GM21390 (cell line): Measurements from ENCODE around the gene CPPED1.

Experiments
- ATAC-seq: cut with Tn5 transposase; IDR thresholded peaks from one replicate; pipeline ENCODE4 v1.9.1; 2021; ENCODE audit not compliant: unreplicated experiment

CPPED1 gene

GRCh38 chr16:12653820-12654392, 149.8 kb downstream of the CPPED1 start:
- ATAC-seq, result no peak

DNA sequence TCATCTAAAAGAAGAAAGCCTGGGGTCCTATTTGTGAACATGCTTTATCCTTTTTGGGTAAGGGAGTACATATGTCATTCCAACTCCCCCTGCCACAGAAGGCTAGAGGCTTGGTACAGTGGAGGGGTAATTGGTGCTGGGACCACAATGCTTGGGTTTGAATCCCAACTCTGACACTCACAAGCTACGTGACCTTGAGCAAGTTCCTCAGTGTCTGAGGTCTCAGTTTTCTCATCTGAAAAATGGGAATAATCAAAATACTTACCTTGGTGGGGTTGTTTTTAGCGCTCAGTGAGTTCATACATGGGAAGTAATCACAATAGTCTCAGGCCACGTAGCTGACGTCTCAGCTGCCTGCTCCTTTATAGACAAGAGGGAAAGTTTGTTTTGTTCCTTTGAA, 150.8 kb downstream of the CPPED1 start:
- ATAC-seq, result no peak

DNA sequence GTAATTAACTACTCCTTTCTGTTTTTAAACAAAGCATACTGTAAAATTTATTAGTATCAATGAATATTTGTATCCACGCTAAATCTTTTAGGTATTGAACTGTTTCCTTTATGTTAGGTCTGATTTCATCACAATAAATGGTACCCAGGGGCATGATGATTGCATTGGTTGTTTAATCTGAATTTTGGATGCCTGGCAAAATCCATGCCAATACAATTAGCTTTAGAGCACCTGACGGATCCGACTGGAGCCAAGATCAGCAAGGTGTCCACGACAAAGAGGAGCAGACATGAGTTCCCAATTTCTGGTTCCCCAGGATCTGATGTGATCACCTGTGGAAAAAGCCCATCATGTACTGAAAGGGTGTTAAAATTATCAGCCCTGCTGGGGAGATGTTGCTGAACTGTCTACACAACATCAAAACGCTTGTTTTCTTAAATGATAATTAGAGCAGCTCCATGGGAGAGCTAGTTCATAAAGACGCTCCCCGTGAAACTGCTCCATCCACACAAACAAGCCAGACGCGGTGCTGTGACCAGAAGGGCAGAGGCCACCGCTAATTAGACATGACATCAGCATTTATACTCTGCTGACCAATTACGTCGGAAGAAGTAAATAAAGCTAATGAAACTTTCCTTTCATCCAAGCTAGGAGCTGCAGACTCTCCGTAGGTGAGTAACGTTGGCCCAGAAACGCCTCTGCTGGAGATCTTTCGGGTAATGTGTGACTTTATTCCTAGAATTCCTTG, 151.7 kb downstream of the CPPED1 start:
- no peak for ATAC-seq

GRCh38 chr16:12649356-12649755, 154.3 kb downstream of the CPPED1 start:
- no peak for ATAC-seq

DNA sequence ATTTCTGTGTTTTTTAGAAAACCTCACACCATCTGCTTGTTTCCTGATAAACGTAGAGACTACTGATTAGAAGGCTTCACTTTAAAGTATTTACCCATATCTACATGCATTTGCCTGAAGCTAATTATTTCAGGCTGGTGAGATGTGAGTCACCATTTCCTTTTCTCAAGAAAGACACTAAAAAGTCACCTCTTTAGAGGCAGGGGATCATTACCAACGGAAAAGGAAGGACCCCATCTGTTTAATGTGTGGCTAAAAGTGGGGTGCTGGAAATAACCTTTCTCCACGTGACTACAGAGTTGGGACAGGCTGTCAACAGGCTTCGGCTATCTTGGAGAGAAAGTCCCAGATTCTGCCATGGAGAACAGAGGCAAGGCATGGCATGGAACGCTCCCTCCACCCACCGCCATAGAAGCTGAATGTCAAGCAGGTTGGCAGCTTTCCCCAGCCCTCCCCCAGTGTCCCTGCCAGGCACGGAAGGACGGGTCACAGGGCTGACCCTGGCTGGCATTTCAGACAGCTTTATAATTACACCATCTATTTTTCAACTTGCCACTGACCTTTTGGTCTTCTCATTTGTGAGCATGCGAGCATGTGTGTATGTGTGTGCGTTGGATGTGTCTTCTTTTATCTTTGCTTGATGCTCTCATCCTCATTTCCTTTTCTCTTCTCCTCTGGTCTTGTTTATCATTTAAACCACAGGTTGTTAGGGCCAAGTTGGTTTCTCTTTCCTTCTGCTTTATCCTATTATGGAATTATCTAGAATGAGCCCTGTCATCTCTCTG, 157.0 kb downstream of the CPPED1 start:
- no peak for ATAC-seq

DNA sequence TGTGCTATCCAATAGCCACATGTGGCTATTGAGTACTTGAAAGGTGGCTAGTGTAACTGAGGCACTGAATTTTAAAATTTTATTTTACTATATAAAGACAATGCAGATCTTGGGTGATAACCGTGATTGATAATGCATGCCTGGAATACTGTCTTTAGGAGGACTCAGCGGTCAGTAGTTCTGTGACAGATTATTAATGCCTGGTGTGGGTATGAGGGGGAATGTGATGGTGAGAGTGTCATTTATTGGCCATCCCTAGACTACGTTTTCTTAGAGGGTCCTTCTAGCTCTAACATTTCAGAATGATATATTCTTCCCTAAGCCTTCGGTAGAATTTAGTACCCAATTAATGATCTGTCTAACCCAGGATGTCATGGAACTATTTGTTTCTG, 157.6 kb downstream of the CPPED1 start:
- ATAC-seq, result no peak

DNA sequence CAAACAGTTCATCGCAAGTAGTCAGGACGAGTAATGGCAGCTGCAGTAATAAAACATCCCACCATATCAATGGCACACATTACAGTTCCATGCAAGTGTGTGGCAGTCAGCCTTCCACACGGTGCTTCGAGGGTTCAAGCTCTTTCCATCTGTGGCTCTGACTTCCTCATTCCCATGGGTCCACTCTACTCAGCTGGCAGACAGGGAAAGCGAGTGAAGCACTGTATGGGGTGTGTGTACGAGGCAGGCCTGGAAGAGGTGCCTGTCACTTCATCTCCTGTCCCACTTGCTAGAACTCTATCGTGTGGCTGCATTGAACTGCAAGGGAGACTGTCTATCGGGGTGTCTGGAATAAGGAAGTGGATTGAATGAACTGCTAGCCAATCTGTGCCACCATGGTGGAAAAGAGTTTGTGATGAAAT, 160.6 kb downstream of the CPPED1 start:
- ATAC-seq, result no peak

DNA sequence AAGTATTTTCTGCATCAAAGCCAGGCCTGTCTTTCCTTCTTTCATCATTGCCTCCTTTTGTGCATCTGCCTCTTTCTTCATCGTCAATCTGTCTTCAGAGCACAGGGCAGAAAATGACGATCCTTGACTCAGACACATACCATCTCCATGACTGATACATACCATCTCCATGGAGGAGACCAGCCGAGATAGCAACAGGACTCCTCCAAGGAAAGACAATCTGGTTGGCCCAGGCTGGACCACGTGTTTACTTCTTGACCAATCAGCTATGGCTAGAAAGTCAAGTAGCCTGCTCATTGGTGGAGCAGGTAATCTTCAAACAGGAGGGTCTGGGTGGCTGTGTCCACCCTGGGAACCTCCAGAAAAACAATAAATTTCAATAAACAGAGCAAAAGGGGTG, 164.6 kb downstream of the CPPED1 start:
- ATAC-seq, result no peak

GRCh38 chr16:12637002-12637401, 166.7 kb downstream of the CPPED1 start:
- ATAC-seq, result no peak

DNA sequence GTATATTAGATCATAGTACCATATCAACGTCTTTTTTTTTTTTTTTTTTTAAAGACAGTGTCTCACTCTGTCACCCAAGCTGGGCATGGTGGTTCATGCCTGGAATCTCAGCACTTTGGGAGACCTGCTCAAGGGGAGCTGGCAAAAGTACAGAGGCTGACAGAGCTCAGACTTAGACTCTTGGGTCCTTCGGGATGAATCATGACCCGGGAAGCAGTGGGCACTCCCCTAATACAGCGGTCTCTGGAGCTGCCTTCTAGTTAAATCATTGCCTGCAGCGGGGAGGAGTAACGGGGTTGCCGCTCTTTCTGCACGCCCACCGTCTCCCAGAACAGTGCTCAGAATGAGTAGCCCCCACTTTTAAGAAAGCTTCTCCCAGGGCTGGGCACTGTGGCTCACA, 174.4 kb downstream of the CPPED1 start:
- no peak for ATAC-seq

GRCh38 chr16:12628536-12628935, 175.2 kb downstream of the CPPED1 start:
- ATAC-seq, result no peak

DNA sequence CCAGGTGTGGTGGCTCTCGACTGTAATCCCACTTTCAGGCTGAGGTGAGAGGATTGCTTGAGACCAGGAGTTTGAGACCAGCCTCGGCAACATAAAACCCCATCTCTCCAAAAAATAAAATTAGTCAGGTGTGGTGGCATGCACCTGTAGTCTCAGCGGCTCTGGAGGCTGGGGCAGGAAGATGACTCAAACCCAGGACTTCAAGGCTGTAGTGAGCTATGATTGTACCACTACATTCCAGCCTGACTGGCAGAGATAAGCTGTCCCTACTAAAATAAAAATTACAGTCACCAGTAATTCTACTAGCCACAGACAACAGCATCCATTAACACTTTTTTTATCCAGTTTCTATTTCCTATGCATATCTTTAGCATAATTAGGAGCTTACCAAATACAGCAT, 176.3 kb downstream of the CPPED1 start:
- no peak for ATAC-seq

DNA sequence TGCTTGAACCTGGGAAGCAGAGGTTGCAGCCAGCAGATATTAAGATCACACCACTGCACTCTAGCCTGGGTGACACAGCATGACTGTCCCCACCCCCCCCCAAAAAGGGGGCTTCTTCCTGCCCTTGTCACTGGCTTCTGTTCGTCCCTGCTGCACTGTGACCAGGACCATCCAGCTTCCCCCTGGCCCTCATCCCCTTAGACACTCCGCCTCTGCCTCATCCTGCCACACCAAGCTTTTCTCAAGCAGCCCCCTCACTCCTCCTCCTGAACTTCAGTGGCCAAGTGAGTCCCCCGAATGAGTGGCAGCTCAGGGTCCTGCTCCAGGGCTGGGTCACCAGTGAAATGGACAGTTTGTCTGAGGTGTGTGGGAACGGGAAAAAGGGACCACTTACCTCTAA, 177.3 kb downstream of the CPPED1 start:
- ATAC-seq, result no peak

DNA sequence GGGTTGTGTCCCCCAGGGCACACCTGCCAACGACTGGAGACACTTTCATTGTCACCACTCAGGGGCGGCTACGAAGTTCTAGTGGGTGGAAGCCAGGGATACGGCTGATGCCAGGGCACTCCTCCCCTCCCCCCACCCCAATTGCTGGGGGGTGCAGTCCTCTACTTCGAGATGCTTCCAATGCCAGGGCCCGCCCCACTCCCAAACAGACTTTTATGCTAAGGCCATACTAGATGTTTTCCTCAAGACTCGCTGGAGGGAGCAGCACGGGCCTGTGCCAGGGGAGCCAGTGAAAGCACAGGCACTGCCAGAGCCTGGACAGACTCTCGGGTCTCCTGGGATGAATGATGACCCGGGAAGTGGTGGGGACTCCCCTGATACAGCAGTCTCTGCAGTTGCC, 178.0 kb downstream of the CPPED1 start:
- ATAC-seq, result no peak

GRCh38 chr16:12625068-12625467, 178.6 kb downstream of the CPPED1 start:
- ATAC-seq, result no peak

DNA sequence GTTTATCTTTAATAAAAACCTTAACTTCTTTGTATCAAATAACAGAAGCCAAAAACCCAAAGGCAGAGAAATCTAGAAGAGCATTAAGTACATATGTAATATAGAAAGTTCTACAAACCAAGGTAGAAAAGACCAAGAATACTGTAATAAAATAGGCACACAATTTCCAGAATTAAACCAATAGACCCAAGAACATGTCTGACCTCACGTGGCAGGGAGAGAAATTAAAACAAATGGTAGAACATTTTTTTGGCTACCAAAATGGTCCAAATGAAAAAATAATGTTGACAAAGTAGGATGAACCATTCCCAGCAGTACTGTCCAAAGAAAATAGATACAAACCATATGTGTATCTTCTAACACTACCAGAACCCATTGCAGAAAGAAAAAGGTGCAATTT, 183.5 kb downstream of the CPPED1 start:
- no peak for ATAC-seq

- ATAC-seq, result no peak
These were observed 185.2 kb downstream of the CPPED1 start for GRCh38 chr16:12618515-12618914.

GRCh38 chr16:12617401-12617819, 186.3 kb downstream of the CPPED1 start:
- no peak for ATAC-seq

DNA sequence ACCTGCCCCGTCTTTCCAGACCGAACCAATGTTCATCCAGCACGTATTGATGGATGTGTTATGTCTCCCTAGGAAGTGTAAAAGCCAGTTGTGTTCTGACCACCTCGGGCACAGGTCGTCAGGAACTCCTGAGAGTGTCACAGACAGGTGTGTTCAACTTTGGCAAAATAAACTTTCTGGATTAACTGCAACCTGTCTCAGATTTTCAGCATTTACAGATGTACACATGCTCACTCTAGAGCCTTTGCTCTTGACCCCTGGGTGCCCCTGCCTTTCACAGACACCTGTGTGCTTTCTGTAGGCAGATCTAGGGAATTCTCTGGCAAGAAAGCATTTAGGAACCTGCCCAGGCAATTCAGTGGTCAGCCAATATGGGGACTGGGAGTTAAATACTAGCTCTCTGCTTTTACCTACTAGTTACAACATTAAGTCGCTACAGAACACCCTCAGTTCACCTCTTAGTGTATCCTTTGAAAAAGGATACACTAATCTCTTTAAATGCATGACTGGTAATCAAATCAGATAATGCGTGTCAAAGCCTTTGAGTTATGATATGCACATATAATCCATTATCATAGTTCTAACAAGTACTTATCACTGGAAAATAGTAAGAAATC, 188.9 kb downstream of the CPPED1 start:
- no peak for ATAC-seq

DNA sequence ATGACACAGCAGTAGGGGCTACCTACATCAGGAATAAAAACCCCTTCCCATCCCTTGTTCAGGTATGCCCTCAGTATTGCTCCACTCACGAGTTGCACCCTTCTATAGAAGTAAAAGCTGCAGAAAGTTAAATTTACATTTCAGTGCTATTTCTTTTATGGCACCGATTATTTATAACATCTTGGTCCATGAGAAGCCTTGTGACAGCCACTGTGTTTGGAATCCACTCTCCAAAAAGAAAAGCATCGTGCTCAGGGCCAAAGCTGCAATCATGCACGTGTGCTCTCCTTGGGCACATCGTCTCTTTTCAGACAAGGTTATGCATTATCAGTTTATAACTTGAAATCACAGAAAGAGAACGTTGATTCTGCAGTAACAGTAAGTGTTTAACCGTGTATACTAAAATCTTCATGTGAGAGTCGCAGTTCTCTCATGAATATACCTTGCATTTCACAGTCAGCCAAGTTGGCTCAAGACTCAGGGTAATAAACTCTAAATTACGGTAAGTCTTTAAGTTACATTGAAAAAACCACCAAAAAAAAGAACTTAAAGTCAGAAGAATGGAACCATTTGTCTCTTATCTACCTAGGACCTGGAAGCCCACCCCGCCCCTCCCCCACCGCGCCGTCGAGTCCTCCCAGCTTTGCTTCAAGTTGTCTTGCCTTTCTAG, 189.6 kb downstream of the CPPED1 start:
- no peak for ATAC-seq
